Measurements from ENCODE around the gene PELO.

DNA sequence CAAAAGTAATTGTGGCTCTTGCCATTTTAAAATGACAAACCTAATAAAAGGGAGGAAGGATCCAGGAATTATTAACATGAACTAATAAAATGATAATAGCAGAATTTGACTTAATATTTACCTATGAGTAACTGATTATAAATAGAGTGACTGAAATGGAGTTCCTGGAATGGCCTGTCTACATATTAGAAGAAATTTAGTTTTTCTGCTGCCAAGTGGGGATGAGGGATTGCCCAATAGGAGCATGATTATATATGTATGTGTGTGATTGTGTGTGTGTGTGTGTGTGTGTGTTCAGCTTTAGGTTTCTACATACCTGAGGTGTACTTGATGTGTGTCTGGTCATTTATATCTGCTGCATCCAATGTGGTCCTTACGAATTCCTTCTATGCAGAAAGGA is 36.6 kb upstream of the PELO start:
- TF ChIP-seq ISL1 (CRISPR knock-in tag; IDR thresholded peaks at IDR 0.05) (no peak), ZNF70 (CRISPR knock-in tag; IDR thresholded peaks at IDR 0.05) (no peak), RARB (CRISPR knock-in tag; IDR thresholded peaks at IDR 0.05) (no peak), GLIS3 (CRISPR knock-in tag; IDR thresholded peaks at IDR 0.05) (no peak), BACH2 (CRISPR knock-in tag; IDR thresholded peaks at IDR 0.05; ENCODE audit: borderline replicate concordance) (no peak)
- TF ChIP-seq, protein P1, sequence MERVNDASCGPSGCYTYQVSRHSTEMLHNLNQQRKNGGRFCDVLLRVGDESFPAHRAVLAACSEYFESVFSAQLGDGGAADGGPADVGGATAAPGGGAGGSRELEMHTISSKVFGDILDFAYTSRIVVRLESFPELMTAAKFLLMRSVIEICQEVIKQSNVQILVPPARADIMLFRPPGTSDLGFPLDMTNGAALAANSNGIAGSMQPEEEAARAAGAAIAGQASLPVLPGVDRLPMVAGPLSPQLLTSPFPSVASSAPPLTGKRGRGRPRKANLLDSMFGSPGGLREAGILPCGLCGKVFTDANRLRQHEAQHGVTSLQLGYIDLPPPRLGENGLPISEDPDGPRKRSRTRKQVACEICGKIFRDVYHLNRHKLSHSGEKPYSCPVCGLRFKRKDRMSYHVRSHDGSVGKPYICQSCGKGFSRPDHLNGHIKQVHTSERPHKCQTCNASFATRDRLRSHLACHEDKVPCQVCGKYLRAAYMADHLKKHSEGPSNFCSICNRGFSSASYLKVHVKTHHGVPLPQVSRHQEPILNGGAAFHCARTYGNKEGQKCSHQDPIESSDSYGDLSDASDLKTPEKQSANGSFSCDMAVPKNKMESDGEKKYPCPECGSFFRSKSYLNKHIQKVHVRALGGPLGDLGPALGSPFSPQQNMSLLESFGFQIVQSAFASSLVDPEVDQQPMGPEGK (CRISPR knock-in tag; IDR thresholded peaks at IDR 0.05; ENCODE audit: borderline replicate concordance), result no peak
